Lower lobe of right lung (tissue), 2 donors: ENCODE results near the gene PABPN1L. TPM values are rescaled to one million over a fixed set of nuclear protein-coding genes. Genes with fewer than 3 reads are reported as not detected.

Experiments used
- ATAC-seq, 2 donors: fragments of 200-7000 bp; cut with Tn5 transposase; one replicate each; pipeline ENCODE4 v1.9.1; 2020 to 2022; ENCODE audit warnings: mild to moderate bottlenecking in 2 of 2, moderate library complexity in 2 of 2
- DNase-seq: peaks from one replicate; pipeline ENCODE4 v3.0.0-alpha.2; 2020
- H3K27ac ChIP-seq: fragments of 200-600 bp; one replicate; pipeline ENCODE4 v1.8.0; 2022
- H3K27me3 ChIP-seq: fragments of 200-600 bp; one replicate; pipeline ENCODE4 v1.8.0; 2022; ENCODE audit warnings: low read depth
- H3K36me3 ChIP-seq: fragments of 200-600 bp; one replicate; pipeline ENCODE4 v1.8.0; 2022; ENCODE audit warnings: mild to moderate bottlenecking
- H3K4me1 ChIP-seq: fragments of 200-600 bp; one replicate; pipeline ENCODE4 v1.8.0; 2022
- H3K4me3 ChIP-seq: fragments of 200-600 bp; one replicate; pipeline ENCODE4 v1.8.0; 2022; ENCODE audit warnings: mild to moderate bottlenecking
- H3K9me3 ChIP-seq: fragments of 200-600 bp; one replicate; pipeline ENCODE4 v1.8.0; 2022
- intact Hi-C: fragments of 100-400 bp; cut with DNase I; formaldehyde crosslinking; loops from one replicate; pipeline ENCODE4 v1.11.0; 2022
- total RNA-seq: library from RNA; stranded (reverse); fragmentation: NEBNext Ultra II Directional; extraction: Animal tissue kit (Norgen Biotek cat#: 25700); gene quantifications from one replicate; pipeline ENCODE4 v1.2.1, GENCODE V29; 2021
- TF ChIP-seq, protein P1 (sequence below): fragments of 200-600 bp; IDR thresholded peaks from one replicate; pipeline ENCODE4 v1.8.0; 2022; ENCODE audit warnings: antibody characterized with exemption, mild to moderate bottlenecking
- donor health status: DM: no; HTN: yes; CAD: no; lungs with severe emphysema.

Gene PABPN1L
- total RNA-seq, 1 donor from 2014 or later: not detected

DNA sequence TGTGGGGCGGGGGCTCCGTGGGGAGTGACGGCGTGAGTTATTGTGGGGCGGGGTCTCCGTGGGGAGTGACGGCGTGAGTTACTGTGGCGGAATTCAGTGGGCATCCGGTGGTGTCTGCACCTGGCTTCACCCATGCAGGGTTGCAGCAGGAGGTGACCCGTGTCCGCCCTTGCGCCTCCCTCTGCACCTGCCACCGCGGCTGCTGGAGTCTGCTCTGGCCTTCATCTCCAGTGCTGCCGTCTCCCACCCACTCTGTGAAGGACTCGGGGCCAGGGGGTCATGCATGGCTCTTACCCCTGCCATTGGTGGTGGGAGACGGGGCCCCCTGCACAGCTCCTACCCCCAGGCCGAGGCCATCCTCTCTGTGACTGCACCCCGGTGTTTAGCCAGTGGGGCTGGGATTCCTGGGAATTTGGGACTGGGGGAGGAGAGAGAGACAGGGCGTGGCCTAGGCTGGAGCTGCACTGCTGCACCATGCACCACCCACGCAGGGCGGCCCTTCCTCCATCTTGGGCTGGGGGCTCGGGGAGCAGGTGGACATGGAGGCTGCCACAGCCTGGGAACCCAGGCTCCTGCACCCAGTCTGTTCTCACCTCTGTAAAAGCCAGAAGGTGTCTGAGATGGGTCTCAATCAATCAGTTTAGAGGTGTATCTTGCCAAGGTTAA, 1.3 kb upstream of the PABPN1L start:
- Histone ChIP-seq H3K9me3 (no peaks in the 10 kb centered on the region), H3K4me1 (no peaks in the 10 kb centered on the region), H3K36me3 (peaks cover 3% of the 10 kb centered on the region), H3K27ac (no peak overlapping the region), H3K27me3 (peaks cover 38% of the 10 kb centered on the region), H3K4me3 (no peak overlapping the region)
- TF ChIP-seq, protein P1, sequence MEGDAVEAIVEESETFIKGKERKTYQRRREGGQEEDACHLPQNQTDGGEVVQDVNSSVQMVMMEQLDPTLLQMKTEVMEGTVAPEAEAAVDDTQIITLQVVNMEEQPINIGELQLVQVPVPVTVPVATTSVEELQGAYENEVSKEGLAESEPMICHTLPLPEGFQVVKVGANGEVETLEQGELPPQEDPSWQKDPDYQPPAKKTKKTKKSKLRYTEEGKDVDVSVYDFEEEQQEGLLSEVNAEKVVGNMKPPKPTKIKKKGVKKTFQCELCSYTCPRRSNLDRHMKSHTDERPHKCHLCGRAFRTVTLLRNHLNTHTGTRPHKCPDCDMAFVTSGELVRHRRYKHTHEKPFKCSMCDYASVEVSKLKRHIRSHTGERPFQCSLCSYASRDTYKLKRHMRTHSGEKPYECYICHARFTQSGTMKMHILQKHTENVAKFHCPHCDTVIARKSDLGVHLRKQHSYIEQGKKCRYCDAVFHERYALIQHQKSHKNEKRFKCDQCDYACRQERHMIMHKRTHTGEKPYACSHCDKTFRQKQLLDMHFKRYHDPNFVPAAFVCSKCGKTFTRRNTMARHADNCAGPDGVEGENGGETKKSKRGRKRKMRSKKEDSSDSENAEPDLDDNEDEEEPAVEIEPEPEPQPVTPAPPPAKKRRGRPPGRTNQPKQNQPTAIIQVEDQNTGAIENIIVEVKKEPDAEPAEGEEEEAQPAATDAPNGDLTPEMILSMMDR: no peak
- no peak for ATAC-seq
- intact Hi-C loops: no loop called here
- no peak for DNase-seq

DNA sequence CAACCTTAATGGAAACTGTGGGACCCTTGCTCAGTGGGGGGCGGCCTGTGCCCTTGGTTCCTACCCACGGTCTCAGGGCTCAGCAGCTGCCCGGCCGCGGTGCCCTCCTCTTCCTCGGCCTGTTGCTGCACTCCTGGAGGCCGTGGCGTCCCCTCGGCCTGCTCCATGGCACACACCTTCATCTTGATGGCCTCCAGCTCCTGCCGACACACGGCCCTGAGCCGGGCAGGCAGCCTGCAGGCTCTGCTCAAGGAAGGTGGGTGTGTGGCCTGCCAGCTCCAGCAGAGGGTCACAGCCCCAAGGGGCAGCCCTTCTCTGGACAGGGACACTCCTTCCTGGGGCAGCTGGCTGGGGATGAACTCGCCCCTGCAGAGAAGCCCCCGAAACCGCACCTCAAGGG, 718 bp downstream of the PABPN1L start:
- no peak overlapping the region for H3K27ac ChIP-seq
- peaks cover 27% of the 10 kb centered on the region for H3K27me3 ChIP-seq
- TF ChIP-seq, protein P1: no peak
- intact Hi-C loops: no loop called here
- H3K9me3 ChIP-seq: no peaks in the 10 kb centered on the region
- DNase-seq: no peak
- ATAC-seq: no peak
- no peak overlapping the region for H3K4me3 ChIP-seq
- H3K36me3 ChIP-seq: peaks cover 22% of the 10 kb centered on the region
- no peaks in the 10 kb centered on the region for H3K4me1 ChIP-seq

DNA sequence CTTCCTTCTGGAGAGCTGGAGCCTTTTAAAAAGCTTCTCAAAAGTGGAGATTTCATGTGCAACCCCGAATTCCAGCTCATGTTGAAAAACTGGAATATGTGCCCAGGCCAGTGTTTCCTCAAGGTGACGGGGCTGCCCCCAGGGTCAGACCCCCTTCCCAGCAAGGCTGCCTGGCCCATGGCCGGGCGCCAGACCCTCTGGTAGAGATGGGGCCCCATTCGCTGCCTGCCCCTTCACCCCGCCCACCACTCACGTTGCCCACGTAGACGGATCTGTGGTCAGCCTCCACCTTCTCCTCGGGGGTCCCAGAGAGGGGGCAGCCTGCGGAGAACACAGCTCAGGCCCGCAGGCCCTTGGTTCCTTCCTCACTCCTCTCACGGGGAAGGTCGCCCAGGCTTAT, 1.1 kb downstream of the PABPN1L start:
- Histone ChIP-seq H3K36me3 (peaks cover 26% of the 10 kb centered on the region), H3K27ac (no peak overlapping the region), H3K27me3 (peaks cover 23% of the 10 kb centered on the region), H3K9me3 (no peaks in the 10 kb centered on the region), H3K4me3 (no peak overlapping the region), H3K4me1 (no peaks in the 10 kb centered on the region)
- TF ChIP-seq, protein P1: no peak
- intact Hi-C loops: no loop called here
- ATAC-seq (no peak), DNase-seq (no peak)

DNA sequence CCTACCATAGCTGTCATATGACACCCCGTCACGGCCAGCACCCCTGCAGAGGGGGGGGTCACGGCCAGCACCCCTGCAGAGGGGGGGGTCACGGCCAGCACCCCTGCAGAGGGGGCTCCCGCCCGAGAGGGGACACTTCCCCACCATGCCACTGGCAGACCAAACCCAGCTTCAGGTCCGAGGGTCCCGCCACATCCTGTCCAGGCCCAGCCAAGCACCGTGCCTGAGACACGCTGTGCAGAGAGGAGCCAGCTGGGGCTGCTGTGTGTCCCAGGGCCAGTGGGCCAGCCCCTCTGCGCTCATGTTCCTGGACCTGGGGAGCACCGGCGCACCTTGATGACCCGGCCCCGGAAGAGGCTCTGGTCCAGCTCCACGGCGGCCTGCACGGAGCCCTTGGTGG, 1.9 kb downstream of the PABPN1L start:
- ATAC-seq (no peak), DNase-seq (no peak)
- intact Hi-C loops: no loop called here
- Histone ChIP-seq H3K4me1 (no peaks in the 10 kb centered on the region), H3K27me3 (peaks cover 16% of the 10 kb centered on the region), H3K27ac (no peak overlapping the region), H3K36me3 (peaks cover 34% of the 10 kb centered on the region), H3K9me3 (no peaks in the 10 kb centered on the region), H3K4me3 (no peak overlapping the region)
- TF ChIP-seq, protein P1: no peak

DNA sequence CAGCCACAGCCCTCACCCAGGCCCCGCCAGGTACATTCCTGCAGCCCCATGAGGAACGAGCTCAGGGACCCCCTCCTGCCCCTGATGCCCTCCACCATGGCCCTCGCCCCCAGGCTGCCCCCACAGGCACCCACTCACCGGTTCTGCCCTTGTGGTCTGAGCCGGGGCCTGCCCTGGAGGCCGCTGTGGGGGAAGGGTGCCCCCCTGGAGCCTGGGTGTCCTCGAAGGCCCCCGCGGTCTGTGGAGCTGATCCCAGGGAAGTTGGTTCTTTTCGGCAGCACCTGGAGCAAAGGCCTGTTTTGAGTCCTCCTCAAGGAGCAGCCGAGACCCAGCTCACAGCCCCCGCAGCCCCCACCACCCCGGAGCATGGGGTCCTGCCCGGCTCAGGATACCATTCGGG, 2.4 kb downstream of the PABPN1L start:
- no peak overlapping the region for H3K27ac ChIP-seq
- TF ChIP-seq, protein P1: no peak
- H3K36me3 ChIP-seq: peaks cover 38% of the 10 kb centered on the region
- no peaks in the 10 kb centered on the region for H3K9me3 ChIP-seq
- peaks cover under 1% of the 10 kb centered on the region for H3K4me1 ChIP-seq
- no peak for ATAC-seq
- no peak for DNase-seq
- intact Hi-C loops: no loop called here
- peaks cover 12% of the 10 kb centered on the region for H3K27me3 ChIP-seq
- no peak overlapping the region for H3K4me3 ChIP-seq
